ENCODE results near the gene DUOX1.

Gene DUOX1

GRCh38 chr15:45106002-45106790, 23.6 kb upstream of the DUOX1 start:
- DNase-seq: no peak

- DNase-seq: no peak
Measured at GRCh38 chr15:45107941-45108630, 21.7 kb upstream of the DUOX1 start.

GRCh38 chr15:45110256-45110820, 19.5 kb upstream of the DUOX1 start:
- no peak for DNase-seq

- no peak for DNase-seq
Measured at GRCh38 chr15:45111390-45112142, 18.2 kb upstream of the DUOX1 start.

GRCh38 chr15:45112143-45112590, 17.6 kb upstream of the DUOX1 start:
- DNase-seq: no peak

- DNase-seq: no peak
Measured at GRCh38 chr15:45112591-45113379, 17.0 kb upstream of the DUOX1 start.

- DNase-seq: no peak
Measured at GRCh38 chr15:45113380-45113990, 16.3 kb upstream of the DUOX1 start.

- no peak for DNase-seq
Measured at GRCh38 chr15:45114076-45114750, 15.6 kb upstream of the DUOX1 start, which contains the start of the genes DUOX2 and DUOXA2. TSS of gene DUOX2 (minus strand) at chr15:45114172. CDS start at chr15:45113411, 761 bp downstream. TSS of gene DUOXA2 (plus strand) at chr15:45114326. CDS start at chr15:45114606, 280 bp downstream.

- DNase-seq: no peak
Measured at GRCh38 chr15:45114751-45115085, 15.1 kb upstream of the DUOX1 start.

- DNase-seq: no peak
Measured at GRCh38 chr15:45115312-45115820, 14.4 kb upstream of the DUOX1 start.

GRCh38 chr15:45116006-45116481, 13.8 kb upstream of the DUOX1 start:
- DNase-seq: no peak

- no peak for DNase-seq
Measured at GRCh38 chr15:45116482-45117307, 13.1 kb upstream of the DUOX1 start.

GRCh38 chr15:45117308-45118130, 12.3 kb upstream of the DUOX1 start:
- no peak for DNase-seq

GRCh38 chr15:45118131-45118588, 11.6 kb upstream of the DUOX1 start:
- DNase-seq: peak; percentile 83

GRCh38 chr15:45118996-45119395, 10.8 kb upstream of the DUOX1 start:
- DNase-seq: no peak

GRCh38 chr15:45120081-45120972, 9.5 kb upstream of the DUOX1 start:
- DNase-seq: no peak

GRCh38 chr15:45121020-45121419, 8.8 kb upstream of the DUOX1 start:
- DNase-seq: no peak
